ENCODE measurements around the gene RLBP1.

DNA sequence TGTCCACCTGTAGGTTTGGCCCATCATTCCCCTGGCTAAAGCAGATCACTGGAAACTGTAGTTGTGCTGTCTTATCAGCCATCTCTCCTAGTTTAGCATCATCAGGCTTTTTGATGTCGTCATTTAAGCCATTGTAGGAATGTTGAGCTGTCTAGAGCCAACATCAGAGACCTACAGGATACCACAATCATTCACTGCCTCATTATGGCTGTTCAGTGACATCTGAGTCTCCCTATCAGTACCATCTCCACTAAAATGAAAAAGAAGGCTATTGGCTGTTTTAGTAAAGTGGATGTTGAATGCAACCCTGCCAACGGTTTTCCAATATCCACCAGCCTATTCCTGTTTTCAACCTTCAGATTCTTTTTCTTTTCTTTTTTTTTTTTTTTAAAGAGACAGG, 29.2 kb downstream of the RLBP1 start:
- TF ChIP-seq, protein P1, sequence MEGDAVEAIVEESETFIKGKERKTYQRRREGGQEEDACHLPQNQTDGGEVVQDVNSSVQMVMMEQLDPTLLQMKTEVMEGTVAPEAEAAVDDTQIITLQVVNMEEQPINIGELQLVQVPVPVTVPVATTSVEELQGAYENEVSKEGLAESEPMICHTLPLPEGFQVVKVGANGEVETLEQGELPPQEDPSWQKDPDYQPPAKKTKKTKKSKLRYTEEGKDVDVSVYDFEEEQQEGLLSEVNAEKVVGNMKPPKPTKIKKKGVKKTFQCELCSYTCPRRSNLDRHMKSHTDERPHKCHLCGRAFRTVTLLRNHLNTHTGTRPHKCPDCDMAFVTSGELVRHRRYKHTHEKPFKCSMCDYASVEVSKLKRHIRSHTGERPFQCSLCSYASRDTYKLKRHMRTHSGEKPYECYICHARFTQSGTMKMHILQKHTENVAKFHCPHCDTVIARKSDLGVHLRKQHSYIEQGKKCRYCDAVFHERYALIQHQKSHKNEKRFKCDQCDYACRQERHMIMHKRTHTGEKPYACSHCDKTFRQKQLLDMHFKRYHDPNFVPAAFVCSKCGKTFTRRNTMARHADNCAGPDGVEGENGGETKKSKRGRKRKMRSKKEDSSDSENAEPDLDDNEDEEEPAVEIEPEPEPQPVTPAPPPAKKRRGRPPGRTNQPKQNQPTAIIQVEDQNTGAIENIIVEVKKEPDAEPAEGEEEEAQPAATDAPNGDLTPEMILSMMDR (conservative IDR thresholded peaks at IDR 0.05; ENCODE audit: low read depth, low read length) = no peak
- no peak for TF ChIP-seq EZH2phosphoT487 (IDR thresholded peaks at IDR 0.05; ENCODE audit: borderline replicate concordance, low read length)
